Myocyte (in vitro differentiated cells): ENCODE results near the gene AKR1B1. TPM values are rescaled to one million over a fixed set of nuclear protein-coding genes. Genes with fewer than 3 reads are reported as not detected.
"Not testable (repeated sequence)": the region's sequence is repeated elsewhere in the genome, so short reads cannot be mapped to it uniquely, and the experiment has no call there.

Source experiments
- DNase-seq: peaks from one replicate; pipeline ENCODE4 v3.0.0-alpha.2; 2012; ENCODE audit warnings: low read depth
- polyA plus RNA-seq: library from polyadenylated mRNA; unstranded; fragments of >200 nt; gene quantifications from one replicate; pipeline ENCODE4 v1.2.1, GENCODE V29; 2012; ENCODE audit warnings: missing spikeins
- total RNA-seq: library from RNA; depleted of rRNA; stranded (reverse); fragments of >200 nt; gene quantifications from 2 replicates; pipeline ENCODE4 v1.2.3, GENCODE V29; 2014

Gene AKR1B1
- total RNA-seq, result 151 and 157 TPM in 2 replicates
- 239 TPM for polyA plus RNA-seq

DNA sequence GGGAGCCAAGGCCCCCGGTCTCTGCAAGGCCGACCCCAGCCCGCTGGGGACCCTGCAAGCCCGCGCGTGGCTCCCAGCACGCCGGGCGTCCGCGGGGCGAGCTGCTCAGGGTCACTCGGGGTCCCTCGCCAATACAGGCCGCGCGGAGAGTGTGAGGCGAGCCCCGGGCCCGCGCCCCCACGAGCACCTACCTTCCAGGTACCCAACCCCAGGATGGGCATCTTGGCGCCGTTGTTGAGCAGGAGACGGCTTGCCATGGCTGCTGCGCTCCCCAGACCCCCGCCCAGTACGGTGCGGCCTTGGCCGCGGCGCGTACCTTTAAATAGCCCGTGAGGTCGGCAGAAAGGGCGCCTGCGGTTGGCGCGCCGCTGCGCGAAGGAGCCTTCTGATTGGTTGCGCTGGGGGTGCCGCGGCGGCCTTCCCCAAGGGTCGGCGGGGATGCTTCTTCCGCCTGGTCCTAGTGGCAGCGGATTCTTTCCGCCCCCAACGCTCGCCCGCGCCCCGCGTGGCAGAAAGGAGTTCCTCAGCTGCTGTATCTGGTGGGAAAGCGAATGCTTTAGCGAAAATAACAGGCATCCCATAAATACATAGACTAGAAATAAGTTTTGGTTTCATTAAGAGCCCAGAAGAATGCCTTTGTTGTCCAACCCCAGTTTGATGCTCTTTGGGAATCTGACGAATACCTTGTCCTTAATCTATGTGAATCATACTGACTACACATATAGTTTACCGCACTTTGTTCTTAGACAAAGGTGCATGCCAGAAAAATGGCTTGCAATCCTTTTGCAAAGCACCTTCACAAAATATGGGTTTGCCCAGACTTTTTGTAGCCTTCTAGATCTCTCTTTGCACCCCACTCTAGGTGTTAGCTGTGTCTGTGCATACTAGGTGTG is at the start of gene AKR1B1:
Gene AKR1B1 (minus strand): TSS at position 295 of the 893 bp plus-strand sequence. CDS start 38 bp downstream, at position 257.
- DNase-seq, result peak; percentile 98

DNA sequence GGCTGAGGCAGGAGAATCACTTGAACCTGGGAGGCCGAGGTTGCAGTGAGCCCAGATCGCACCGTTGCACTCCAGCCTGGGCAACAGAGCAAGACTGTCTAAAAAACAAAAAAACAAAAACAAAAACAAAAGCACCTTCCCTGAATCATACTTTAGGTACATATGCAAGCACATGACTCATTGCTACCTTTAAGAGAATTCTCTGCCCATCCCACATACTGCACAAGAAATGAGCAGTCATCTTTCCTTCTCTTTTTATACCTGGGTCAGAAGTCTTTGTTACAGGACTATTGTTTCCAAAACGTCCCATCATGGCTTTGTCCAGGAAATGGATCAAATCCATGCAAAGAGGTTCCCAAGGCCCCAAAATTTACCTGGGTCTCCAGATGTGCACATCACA is 47.0 kb upstream of the AKR1B1 start:
- DNase-seq, result no peak

DNA sequence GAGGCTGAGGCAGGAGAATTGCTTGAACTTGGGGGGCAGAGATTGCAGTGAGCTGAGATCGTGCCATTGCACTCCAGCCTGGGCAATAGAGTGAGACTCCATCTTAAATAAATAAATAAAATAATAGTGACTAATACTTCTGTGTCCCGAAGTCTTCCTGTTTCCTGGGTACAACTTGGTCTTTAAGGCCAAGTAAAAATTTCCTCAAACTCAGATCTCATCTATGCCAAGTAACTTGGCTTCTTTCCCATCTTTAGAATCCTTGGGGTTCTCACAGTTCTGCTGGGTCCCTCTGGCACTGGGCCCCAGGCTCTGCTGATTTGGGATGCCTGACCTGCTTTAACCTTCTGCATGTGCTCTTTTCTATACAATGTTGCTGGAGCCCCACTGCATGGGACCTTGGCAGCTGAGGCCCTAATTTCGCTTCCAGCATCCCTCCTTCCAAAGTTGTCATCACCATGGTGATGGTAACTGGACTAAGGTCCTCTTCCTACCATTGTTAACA is 45.8 kb upstream of the AKR1B1 start:
- no peak for DNase-seq

DNA sequence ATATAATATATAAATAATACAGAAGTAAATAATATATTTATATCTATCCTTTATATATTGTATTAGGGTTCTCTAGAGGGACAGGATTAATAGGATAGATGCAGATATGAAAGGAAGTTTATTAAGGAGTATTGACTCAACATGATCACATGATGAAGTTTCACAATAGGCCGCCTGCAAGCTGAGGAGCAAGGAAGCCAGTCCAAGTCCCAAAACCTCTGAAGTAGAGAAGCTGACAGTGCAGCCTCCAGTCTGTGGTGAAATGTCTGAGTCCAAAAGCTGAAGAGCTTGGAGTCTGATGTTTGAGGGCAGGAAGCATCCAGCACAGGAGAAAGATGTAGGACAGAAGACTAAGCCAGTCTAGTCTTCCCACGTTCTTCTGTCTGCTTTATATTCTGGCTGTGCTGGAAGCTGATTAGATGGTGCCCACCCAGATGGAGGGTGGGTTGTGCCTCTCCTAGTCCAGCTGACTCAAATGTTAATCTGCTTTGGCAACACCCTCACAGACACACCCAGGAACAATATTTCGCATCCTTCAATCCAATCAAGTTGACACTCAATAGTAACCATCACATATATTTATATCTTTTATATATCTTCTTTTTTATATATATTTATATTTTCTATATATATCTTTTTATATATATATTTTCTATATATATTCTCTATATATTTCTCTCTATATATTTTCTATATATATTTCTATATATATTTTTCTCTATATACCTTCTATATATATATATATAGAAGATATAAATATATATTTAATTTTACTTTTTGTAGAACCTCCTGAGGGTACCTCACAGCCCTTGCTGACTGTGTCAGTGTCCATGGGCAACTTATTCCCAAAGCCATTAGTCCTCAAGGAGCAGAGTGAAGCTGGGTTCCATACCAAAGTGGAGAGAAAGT is 43.8 kb upstream of the AKR1B1 start:
- DNase-seq, result peak; percentile 52

DNA sequence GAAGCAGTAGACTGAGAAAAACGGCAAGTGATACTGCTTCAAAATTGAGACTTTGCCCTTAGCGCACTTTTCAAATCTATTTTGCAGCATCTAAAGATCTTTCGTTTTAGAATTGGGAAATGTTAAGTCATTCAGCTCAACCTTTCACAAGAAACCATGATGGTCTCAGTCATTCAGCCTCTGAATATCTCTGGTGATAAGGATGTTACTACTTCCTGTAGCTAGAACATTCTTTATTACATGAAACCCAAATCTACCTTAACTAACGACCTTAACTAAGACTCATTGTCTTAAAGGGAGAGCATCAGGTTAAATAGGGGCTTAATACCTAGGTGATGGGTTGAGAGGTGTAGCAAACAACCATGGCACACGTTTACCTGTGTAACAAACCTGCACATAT is 42.1 kb upstream of the AKR1B1 start:
- DNase-seq, result no peak

DNA sequence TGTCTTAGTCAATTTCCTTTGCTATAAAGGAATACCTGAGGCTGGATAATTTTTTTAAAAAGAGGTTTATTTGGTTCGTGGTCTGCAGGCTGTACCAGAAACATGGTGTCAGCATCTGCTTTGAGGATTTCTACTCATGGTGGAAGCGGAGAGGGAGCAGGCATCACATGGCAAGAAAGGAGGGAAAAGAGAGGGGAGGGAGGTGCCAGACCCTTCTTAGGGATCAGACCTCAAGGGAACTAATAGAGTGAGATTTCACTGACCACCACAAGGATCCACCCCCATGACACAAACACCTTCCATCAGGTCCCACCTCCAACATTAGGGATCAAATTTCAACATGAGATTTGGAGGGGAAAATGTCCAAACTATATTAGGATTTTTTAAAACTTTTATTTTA is 41.5 kb upstream of the AKR1B1 start:
- no peak for DNase-seq

DNA sequence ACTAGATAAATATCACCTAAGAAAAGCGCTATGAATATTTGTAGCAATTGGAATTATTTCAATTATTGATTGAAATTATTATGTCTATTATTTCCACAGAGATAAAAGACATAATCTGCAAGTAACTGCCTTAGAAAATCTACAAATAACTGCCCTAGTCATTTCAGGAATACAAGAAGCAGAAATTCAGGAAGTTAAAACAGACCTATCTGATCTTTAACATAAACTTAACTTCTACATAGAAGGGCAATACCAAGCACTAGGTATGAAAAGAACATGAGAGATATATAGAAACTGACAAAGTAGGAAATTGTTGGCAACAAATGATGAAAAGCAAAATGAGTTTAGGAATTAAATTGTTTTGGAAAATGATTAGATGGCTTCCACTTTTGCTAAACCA is 36.6 kb upstream of the AKR1B1 start:
- no peak for DNase-seq

DNA sequence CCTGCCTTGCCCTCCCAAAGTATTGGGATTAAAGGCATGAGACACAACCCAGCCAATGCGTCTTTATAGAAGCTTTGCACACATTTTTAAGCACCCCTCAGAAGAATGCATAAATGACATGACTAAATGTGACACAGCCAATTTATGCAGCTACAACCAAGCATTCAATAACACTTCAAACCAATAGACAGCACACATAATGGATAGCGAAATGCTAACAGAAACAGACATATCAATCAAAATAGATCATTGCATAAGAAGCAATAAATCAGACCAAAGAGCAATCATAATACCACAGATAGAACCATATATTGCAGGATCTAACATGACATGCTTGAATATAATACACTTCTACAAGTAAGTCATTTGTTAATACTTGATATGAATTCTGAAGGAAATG is 34.2 kb upstream of the AKR1B1 start:
- no peak for DNase-seq

DNA sequence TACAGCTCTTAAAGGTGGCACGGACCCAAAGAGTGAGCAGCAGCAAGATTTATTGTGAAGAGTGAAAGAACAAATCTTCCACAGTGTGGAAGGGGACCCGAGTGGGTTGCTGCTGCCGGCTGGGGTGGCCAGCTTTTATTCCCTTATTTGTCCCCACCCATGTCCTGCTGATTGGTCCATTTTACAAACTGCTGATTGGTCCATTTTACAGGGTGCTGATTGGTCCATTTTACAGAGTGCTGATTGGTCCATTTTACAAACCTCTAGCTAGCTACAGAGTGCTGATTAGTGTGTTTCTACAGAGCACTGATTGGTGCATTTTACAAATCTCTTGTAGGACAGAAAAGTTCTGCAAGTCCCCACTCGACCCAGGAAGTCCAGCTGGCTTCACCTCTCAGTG is 28.8 kb upstream of the AKR1B1 start:
- not testable (repeated sequence) for DNase-seq

DNA sequence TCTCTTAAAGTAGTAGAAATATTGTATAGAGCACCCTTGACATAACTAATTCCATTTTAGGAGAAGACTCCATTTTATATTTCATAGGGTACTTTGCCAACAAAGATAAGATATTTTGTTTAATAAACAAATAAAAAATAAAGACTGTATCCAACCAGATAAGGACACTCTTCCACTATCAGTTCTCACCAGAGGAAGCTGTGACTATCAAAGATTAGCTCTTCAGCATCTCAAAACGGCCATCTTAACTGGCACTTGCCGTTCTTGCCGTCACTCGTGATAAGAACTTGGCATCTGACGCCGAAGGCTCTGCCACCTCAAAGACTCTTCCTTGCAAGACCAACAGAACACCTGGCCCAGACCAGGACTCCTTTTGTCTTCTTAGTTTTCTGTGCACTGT is 26.3 kb upstream of the AKR1B1 start:
- no peak for DNase-seq

DNA sequence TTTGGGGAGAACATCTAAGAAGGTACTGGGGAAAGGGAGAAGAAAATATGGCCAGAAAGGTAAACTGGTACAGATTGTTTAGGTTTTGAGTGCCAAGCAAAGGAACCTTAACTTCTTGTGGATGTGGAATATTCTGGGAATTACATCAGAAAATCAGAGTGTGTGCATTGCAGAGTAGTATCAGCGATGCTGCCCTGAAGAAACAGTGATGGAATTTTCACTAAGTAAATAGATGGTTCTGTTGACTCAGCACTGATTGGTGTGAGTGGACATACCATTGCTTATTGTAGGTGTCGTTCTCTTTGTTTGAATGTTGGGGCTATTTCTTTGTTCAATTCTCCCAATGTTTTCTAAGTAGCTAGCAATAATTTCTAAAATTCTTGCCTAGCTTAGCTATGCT is 24.4 kb upstream of the AKR1B1 start:
- DNase-seq, result no peak

DNA sequence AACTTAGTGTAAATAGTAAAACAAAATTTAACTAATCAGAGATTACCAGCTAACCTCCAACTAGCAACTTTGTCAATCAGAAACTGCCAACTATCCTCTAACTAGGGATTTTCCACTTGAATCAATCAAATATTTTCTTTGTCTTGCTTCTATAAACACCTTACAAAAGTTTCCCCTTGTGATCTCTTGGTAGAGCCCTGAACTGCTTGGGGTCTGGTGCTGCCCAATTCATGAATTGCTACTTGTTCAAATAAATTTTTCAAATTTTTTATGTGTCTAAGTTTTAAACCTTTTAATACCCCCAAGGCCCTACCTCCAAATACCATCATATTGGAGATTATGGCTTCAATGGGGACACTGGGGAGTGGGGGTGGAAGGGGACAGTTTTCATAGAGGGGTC is 24.0 kb upstream of the AKR1B1 start:
- no peak for DNase-seq

DNA sequence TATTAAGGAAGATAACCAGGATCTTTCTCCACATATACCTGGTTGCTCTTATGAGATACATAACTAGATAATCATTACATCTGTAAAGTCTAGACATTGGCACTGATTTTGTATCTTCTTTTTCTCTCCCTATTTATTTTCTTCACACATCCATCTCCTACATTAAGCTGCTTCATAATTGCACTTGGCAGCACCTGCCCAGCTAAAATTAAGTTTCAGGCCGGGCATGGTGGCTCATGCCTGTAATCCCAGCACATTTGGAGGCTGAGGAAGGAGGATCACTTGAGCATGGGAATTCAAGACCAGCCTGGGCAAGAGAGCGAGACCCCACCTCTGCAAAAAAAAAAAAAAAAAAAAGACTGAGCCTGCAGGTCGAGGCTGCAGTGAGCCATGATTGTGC is 22.3 kb upstream of the AKR1B1 start:
- DNase-seq, result peak; percentile 59

DNA sequence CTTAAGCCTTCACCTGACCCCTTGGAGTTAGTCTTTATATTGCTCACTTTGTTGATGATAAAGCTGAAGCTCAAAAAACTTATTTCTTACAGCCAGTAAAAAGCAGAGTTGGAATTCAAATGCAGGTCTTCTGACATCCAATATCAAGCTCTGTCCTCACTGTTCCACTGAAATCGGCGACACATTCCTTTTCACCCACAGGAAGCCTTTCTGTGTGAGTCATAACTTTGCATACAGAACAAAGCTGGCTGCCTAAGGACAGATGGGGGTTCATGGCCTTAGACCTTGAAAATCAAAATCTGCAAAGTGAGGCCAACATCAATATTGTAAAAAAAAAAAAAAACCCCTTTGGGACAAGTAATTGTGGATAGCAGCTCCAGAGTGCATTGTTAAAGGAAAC is 21.8 kb upstream of the AKR1B1 start:
- DNase-seq, result peak; percentile 90

DNA sequence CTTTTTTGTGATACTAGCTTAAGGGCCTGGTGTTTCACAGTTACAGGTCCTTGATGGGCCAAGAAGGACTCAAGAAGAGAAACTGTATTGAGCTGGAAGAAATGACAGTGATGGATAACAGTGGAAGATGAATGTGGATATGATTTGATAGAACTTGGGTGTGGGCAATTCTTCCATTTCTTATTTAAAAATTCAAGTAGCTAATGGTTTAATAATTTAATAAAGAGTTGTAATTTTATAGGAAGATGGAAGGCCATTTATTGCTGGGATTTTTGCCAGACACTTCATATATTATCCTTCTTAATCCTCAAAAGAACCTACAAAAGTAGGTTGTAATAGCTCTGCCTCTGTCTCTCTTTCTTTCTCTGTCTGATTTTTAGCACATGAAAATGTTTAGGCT is 21.3 kb upstream of the AKR1B1 start:
- no peak for DNase-seq

DNA sequence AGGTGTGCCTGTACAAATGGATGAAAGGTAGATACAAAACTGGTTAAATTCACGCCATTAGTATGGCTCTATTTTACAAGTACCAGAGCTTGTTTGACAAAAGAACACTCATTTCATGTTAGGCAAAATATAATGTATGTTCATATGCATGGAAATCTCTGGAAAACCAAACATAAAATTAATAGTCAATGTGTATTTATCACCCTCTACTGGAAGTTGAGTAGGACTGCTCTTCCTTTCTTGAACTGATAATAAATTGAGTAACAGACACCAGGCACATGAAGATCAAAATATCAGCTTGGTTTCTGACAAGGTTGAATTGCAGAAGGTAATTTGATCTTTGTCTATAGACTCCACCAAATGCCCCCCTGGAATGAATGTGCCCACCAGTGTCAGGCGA is 19.8 kb upstream of the AKR1B1 start:
- DNase-seq, result no peak

DNA sequence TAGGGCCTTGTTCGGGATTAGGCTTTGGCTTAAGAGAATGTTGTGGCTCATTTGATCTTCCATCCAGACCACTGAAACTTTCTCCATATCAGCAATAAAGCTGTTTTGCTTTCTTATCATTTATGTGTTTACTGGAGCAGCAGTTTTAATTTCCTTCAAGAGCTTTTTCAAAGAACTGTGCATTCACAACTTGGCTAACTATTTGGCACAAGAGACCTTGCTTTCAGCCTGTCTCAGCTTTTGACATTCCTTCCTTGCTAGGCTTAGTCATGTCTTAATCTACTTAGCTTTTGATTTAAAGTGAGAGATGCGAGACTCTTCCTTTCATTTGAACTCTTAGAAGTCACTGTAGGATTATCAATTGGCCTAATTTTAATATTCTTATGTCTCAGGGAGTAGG is 19.1 kb upstream of the AKR1B1 start:
- DNase-seq, result no peak

DNA sequence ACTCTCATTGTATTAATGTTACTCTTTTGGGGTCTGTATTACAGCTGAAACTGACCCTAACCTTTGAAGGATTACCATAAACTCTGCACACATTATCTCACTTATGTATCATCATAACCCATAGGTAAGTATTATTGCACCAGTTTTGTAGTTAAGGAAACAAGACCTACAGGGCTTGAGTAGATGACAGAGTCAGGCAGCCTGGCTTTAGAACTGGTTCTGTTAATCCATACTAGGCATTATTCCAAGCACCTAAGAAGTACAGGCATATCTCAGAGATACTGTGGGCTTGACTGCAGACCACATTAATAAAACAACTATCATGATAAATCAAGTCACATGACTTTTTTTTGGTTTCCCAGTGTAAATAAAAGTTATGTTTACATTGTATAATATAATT is 17.1 kb upstream of the AKR1B1 start:
- DNase-seq, result no peak

DNA sequence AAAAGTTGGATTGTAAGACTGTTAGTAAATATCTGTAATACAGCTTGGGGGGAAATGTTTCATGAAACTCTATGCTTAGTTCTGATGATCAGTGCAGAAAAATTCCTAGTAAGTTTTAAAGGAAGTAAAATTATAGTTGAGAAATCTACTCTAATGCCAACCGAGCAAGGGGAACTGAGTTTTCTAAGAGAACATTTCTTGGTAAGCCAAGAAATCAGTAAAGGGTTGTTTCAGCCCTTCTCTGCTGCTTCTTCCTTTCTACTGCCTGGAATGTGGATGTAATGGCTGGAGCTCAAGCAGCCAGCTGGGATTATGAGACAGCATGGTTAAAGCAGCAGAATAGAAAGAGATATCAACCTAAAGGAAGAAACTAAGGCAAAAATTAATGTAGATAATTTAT is 15.9 kb upstream of the AKR1B1 start:
- no peak for DNase-seq

DNA sequence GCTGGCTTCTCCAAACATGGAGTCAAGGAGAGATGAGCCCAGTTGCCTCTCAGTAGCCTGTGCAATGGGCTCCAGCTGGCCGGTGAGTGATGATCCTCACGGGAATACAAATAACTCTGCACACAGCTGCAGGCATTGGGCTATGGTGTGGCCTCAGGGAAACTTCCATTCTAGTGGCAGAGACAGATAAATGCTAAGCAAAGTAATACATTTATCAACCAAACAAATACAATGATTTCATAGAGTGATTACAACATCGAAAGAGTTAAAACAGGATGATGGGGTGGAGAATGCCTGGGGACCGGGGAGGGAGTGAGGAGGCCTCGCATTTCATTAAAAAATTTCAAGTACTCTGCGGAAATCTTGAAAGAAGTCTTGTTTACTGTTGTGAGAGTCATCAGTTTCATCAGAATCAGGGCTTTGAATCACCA is 15.0 kb upstream of the AKR1B1 start:
- peak; percentile 64 for DNase-seq

DNA sequence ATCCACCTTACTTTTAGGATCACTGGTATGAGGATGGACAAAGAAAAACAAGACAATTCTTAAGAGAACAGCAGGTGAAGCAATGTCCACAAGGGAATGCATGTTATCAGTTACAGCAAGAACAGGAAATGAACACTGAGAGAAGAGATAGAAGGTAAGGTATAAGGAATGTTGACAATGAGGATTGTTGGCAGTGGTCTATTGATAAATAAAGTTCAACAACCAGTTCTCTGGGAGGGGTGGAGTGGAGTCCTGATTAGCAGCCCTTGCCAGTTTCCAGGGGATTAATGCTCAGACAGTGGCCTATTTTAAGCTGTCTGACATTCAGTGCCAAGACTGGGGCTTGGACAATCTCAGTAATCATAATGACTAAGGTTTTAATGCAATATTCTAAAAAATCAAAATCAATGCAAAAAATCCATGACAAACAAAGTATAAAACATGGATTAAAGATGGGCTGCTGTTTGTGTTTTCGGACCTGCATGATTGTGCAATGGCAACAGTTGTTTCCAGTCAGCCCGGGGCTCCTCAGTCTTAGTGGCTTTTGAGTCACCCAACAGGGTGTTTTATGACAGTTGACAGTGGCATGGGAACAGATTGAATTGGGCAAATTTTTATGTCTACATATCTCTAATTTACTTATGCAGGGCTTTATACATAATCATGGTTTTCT is 13.8 kb upstream of the AKR1B1 start:
- DNase-seq, result peak; percentile 58
